Hematopoietic multipotent progenitor cell treated with erythropoietin and hydrocortisone succinate and interleukin-3 and kit ligand, for 15 days (in vitro differentiated cells): ENCODE results near the gene RAD51AP2.

ENCODE experiments used
- DNase-seq: peaks from one replicate; pipeline ENCODE4 v3.0.0-alpha.2; 2015; ENCODE audit warnings: low spot score

RAD51AP2 gene

DNA sequence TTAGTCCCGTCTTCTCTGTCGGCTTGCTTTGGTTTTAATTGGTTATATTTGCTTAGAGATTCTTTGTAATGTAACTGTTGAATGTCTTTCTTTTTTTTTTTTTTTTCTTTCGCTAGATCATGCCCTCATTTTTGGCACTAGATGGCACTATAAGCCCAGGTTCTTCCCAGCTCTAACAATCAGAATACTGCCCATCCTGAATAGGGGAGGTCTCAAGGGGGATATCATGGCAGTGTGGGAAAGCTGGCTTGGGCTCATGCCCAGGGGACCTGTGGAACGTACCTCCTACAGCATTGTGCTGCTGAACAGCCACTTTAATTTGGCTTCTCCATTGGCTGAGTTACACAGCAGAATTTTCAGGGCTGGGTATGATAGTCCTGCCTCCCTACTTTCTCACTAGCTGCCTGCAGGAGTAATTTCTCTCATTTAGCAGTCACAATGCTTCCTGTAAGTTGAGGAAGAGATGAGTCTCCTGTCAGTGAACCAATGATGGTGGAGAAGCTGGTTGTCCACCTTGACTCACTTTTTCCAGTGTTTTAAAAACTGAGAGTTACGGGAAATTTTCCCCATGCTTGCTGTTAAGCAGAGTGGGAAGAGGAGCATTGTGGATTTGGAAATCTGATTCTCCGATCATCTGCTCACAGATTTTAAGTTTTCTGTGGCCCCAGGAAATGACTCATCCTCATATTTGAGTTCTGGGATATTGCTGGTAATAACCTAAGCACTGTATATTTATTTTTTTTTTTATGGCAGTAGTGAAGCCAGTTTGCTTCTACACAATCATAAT lies 47.2 kb downstream of the RAD51AP2 start:
- DNase-seq: no peak

DNA sequence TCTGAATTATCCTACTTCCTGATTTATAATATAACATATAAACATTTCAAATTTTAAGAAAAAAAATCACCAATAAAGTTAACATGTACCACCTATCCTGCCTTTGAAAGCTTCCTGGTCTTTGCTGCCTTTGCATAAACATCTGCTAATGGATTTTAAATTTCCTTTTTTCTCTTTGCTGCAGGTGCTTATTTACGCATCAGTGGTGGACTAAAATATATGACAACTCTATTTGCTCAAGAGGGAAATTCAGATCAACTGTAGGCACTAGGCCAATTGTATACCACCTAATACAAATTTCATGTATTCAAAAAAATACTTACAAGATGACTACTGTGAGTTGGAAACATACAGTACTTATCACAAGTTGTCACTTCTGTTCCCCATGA lies 57.2 kb downstream of the RAD51AP2 start:
- no peak for DNase-seq
